Mesendoderm (in vitro differentiated cells): ENCODE data around the gene ACOXL.

Experiments
- DNase-seq: peaks from one replicate; pipeline ENCODE4 v3.0.0; 2013
- H2AK5ac ChIP-seq: 2 replicates; pipeline ENCODE4 v1.6.1; 2013; ENCODE audit warnings: low read length, inconsistent platforms
- H2BK120ac ChIP-seq: 2 replicates; pipeline ENCODE4 v1.6.1; 2013; ENCODE audit warnings: low read depth, mild to moderate bottlenecking, low read length, moderate library complexity, mixed read lengths
- H2BK15ac ChIP-seq: replicated peaks from 2 replicates; pipeline ENCODE4 v1.6.1; 2013; ENCODE audit warnings: low read depth, mild to moderate bottlenecking, moderate library complexity
- H2BK5ac ChIP-seq: 2 replicates; pipeline ENCODE4 v1.6.1; 2013; ENCODE audit warnings: low read length, inconsistent platforms
- H3K18ac ChIP-seq: 2 replicates; pipeline ENCODE4 v1.6.1; 2013; ENCODE audit warnings: mild to moderate bottlenecking, low read length, mixed read lengths
- H3K23ac ChIP-seq: one replicate; pipeline ENCODE4 v1.6.1; 2013; ENCODE audit warnings: low read length
- H3K27ac ChIP-seq: 2 replicates; pipeline ENCODE4 v1.5.1; 2013; ENCODE audit warnings: low read depth, mild to moderate bottlenecking, inconsistent platforms, low read length, moderate library complexity
- H3K27me3 ChIP-seq: 2 replicates; pipeline ENCODE4 v1.6.1; 2013; ENCODE audit warnings: low read length, control low read depth, mild to moderate bottlenecking, inconsistent platforms; ENCODE audit not compliant: insufficient read depth, poor library complexity
- H3K36me3 ChIP-seq: 2 replicates; pipeline ENCODE4 v1.6.1; 2013; ENCODE audit warnings: low read length, inconsistent platforms; ENCODE audit not compliant: control insufficient read depth, insufficient read depth
- H3K4ac ChIP-seq: one replicate; pipeline ENCODE4 v1.6.1; 2013; ENCODE audit warnings: low read depth, mild to moderate bottlenecking, low read length, moderate library complexity
- H3K4me1 ChIP-seq: 2 replicates; pipeline ENCODE4 v1.6.1; 2013; ENCODE audit warnings: low read depth, low read length, inconsistent platforms; ENCODE audit not compliant: control insufficient read depth
- H3K4me2 ChIP-seq: 2 replicates; pipeline ENCODE4 v1.6.1; 2013; ENCODE audit warnings: low read length
- H3K4me3 ChIP-seq: 2 replicates; pipeline ENCODE4 v1.5.1; 2013; ENCODE audit warnings: mild to moderate bottlenecking, low read length
- H3K56ac ChIP-seq: one replicate; pipeline ENCODE4 v1.6.1; 2013; ENCODE audit warnings: low read length
- H3K79me1 ChIP-seq: 2 replicates; pipeline ENCODE4 v1.6.1; 2013; ENCODE audit warnings: low read length, inconsistent platforms
- H3K79me2 ChIP-seq: 2 replicates; pipeline ENCODE4 v1.6.1; 2013; ENCODE audit warnings: mild to moderate bottlenecking, low read length; ENCODE audit not compliant: control insufficient read depth, insufficient read depth
- H3K9ac ChIP-seq: 2 replicates; pipeline ENCODE4 v1.6.1; 2013; ENCODE audit warnings: low read length, inconsistent platforms
- H4K5ac ChIP-seq: one replicate; pipeline ENCODE4 v1.6.1; 2013; ENCODE audit warnings: low read length
- H4K8ac ChIP-seq: one replicate; pipeline ENCODE4 v1.6.1; 2013; ENCODE audit warnings: low read depth, mild to moderate bottlenecking, control low read depth, low read length, moderate library complexity
- WGBS: extraction: QIAGEN DNeasy Blood & Tissue Kit; methylation state at CpG from one replicate; pipeline ENCODE4 v1.1.7; 2013; ENCODE audit warnings: low lambda C conversion rate, missing lambda C conversion rate; ENCODE audit not compliant: insufficient coverage; ENCODE audit errors: extremely low coverage; 5-methylcytosine and 5-hydroxymethylcytosine counted together

The ACOXL gene

GRCh38 chr2:110717734-110718133 lies 14.6 kb upstream of the ACOXL start:
- Histone ChIP-seq H3K79me2 (no peaks in the 10 kb centered on the region), H3K4ac (no peak overlapping the region), H3K18ac (no peak overlapping the region), H3K4me3 (no peak overlapping the region), H2AK5ac (no peak overlapping the region), H3K27me3 (no peaks in the 10 kb centered on the region), H3K9ac (no peak overlapping the region), H3K4me2 (no peak overlapping the region), H3K4me1 (no peaks in the 10 kb centered on the region), H3K36me3 (no peaks in the 10 kb centered on the region), H2BK120ac (no peak overlapping the region), H2BK5ac (no peak overlapping the region), H3K23ac (no peak overlapping the region), H4K5ac (no peak overlapping the region), H4K8ac (no peak overlapping the region), H3K56ac (no peak overlapping the region), H3K79me1 (no peaks in the 10 kb centered on the region), H2BK15ac (no peak overlapping the region), H3K27ac (no peak overlapping the region)
- no peak for DNase-seq
- WGBS, result no CpG with 5 or more reads among the region's 4 CpGs

GRCh38 chr2:110718382-110718781 lies 14.0 kb upstream of the ACOXL start:
- no peak overlapping the region for H3K9ac ChIP-seq
- H2BK5ac ChIP-seq, result no peak overlapping the region
- no CpG with 5 or more reads among the region's 2 CpGs for WGBS
- no peaks in the 10 kb centered on the region for H3K27me3 ChIP-seq
- no peak overlapping the region for H4K5ac ChIP-seq
- no peak overlapping the region for H3K4me3 ChIP-seq
- no peaks in the 10 kb centered on the region for H3K79me2 ChIP-seq
- H3K36me3 ChIP-seq, result no peaks in the 10 kb centered on the region
- H2BK15ac ChIP-seq, result no peak overlapping the region
- no peak overlapping the region for H3K18ac ChIP-seq
- no peak overlapping the region for H2BK120ac ChIP-seq
- no peak overlapping the region for H3K4ac ChIP-seq
- no peaks in the 10 kb centered on the region for H3K4me1 ChIP-seq
- no peak overlapping the region for H2AK5ac ChIP-seq
- no peak overlapping the region for H3K23ac ChIP-seq
- H4K8ac ChIP-seq, result no peak overlapping the region
- no peak overlapping the region for H3K56ac ChIP-seq
- no peak overlapping the region for H3K4me2 ChIP-seq
- no peaks in the 10 kb centered on the region for H3K79me1 ChIP-seq
- DNase-seq, result no peak
- H3K27ac ChIP-seq, result no peak overlapping the region

DNA sequence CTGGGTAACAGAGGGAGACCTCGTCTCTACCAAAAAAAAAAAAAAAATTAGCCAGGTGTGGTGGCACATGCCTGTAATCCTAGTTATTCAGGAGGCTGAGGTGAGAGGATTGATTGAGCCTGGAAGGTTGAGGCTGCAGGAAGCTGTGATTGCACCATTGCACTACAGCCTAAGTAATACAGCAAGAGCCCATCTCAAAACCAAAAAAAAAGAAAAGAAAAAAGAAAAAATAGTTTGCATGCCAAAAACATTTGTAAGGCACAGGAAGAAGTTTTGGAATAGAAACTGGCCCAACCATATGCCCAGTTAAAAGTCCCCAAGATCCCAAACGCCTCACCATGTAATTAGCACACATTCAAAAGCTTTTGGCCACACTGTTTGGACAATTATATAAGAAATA lies 13.4 kb upstream of the ACOXL start:
- Histone ChIP-seq H2BK15ac (no peak overlapping the region), H2BK5ac (no peak overlapping the region), H3K56ac (no peak overlapping the region), H3K9ac (no peak overlapping the region), H2AK5ac (no peak overlapping the region), H3K4me2 (no peak overlapping the region), H3K18ac (no peak overlapping the region), H3K4me3 (no peak overlapping the region), H4K5ac (no peak overlapping the region), H3K27me3 (no peaks in the 10 kb centered on the region), H3K4ac (no peak overlapping the region), H3K79me1 (no peaks in the 10 kb centered on the region), H3K79me2 (no peaks in the 10 kb centered on the region), H3K4me1 (no peaks in the 10 kb centered on the region), H4K8ac (no peak overlapping the region), H3K36me3 (no peaks in the 10 kb centered on the region), H3K27ac (no peak overlapping the region), H2BK120ac (no peak overlapping the region), H3K23ac (no peak overlapping the region)
- no CpG with 5 or more reads among the region's 2 CpGs for WGBS
- DNase-seq, result no peak

GRCh38 chr2:110720547-110720946 lies 11.8 kb upstream of the ACOXL start:
- H4K5ac ChIP-seq, result no peak overlapping the region

DNA sequence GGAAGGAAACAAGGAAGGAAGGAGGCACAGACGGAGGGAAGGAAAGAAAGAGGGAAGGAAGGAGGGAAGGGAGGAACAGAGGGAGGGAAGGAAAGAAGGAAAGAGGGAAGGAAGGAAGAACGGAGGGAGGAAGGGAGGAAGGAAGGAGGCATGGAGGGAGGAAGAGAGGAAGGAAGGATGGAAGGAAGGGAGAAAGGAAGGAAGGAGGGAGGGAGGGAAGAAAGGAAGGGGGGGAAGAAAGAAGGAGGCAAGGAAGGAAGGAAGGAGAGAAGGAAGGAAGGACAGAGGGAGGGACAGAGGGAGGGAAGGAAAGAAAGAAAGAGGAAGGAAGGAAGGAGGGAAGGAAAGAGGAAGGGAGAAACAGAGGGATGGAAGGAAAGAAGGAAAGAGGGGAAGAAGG lies 7.6 kb upstream of the ACOXL start:
- H3K4me1 ChIP-seq, result no peaks in the 10 kb centered on the region
- no peak overlapping the region for H3K4me2 ChIP-seq
- no CpG with 5 or more reads among the region's 2 CpGs for WGBS

More at GRCh38 chr2:110720547-110720946, 11.8 kb upstream of the ACOXL start:
- Histone ChIP-seq H2BK15ac (no peak overlapping the region), H3K9ac (no peak overlapping the region), H2BK120ac (no peak overlapping the region), H3K27me3 (no peaks in the 10 kb centered on the region), H3K36me3 (no peaks in the 10 kb centered on the region), H3K79me2 (no peaks in the 10 kb centered on the region), H3K4me1 (no peaks in the 10 kb centered on the region), H3K56ac (no peak overlapping the region), H4K8ac (no peak overlapping the region), H3K27ac (no peak overlapping the region), H3K4me3 (no peak overlapping the region), H3K23ac (no peak overlapping the region), H2BK5ac (no peak overlapping the region), H3K4ac (no peak overlapping the region), H3K18ac (no peak overlapping the region), H2AK5ac (no peak overlapping the region), H3K79me1 (no peaks in the 10 kb centered on the region), H3K4me2 (no peak overlapping the region)
- DNase-seq, result no peak
- no CpG with 5 or more reads among the region's 5 CpGs for WGBS

DNA sequence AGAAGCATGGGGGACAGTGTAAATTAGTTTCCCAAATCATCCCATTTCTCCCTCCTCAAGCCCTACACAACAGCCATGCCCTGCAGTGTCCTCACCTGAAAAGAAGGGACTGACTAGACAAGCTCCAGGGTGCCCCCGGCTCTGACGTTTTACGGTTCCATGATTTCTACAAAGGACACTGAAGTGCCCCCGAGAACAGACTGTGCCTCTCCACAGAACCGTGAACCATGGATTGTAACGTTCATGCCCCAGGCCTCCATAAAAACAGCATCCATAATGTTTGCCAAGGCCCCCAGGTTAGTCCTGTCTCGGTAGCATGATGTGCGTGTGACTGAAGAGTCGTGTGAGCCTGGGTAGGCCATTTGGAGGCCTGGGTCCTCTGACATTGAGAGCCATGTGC lies 7.0 kb upstream of the ACOXL start:
- Histone ChIP-seq H3K79me2 (no peaks in the 10 kb centered on the region), H3K27me3 (no peaks in the 10 kb centered on the region), H4K5ac (no peak overlapping the region)

More for the DNA sequence above, 7.6 kb upstream of the ACOXL start:
- Histone ChIP-seq H4K8ac (no peak overlapping the region), H3K56ac (no peak overlapping the region), H3K4ac (no peak overlapping the region), H3K79me2 (no peaks in the 10 kb centered on the region), H3K23ac (no peak overlapping the region), H3K27me3 (no peaks in the 10 kb centered on the region), H2BK15ac (no peak overlapping the region), H3K27ac (no peak overlapping the region), H3K36me3 (no peaks in the 10 kb centered on the region), H2AK5ac (no peak overlapping the region), H3K4me3 (no peak overlapping the region), H2BK5ac (no peak overlapping the region), H4K5ac (no peak overlapping the region), H3K18ac (no peak overlapping the region), H3K9ac (no peak overlapping the region), H3K79me1 (no peaks in the 10 kb centered on the region), H2BK120ac (no peak overlapping the region)
- DNase-seq, result no peak

More for the DNA sequence above, 7.0 kb upstream of the ACOXL start:
- Histone ChIP-seq H3K18ac (no peak overlapping the region), H2BK15ac (no peak overlapping the region), H2AK5ac (no peak overlapping the region), H3K36me3 (no peaks in the 10 kb centered on the region), H3K56ac (no peak overlapping the region), H3K4me1 (no peaks in the 10 kb centered on the region), H2BK120ac (no peak overlapping the region), H3K4ac (no peak overlapping the region), H3K79me1 (no peaks in the 10 kb centered on the region), H3K27ac (no peak overlapping the region), H3K9ac (no peak overlapping the region), H3K23ac (no peak overlapping the region), H4K8ac (no peak overlapping the region), H3K4me3 (no peak overlapping the region), H2BK5ac (no peak overlapping the region), H3K4me2 (no peak overlapping the region)
- no CpG with 5 or more reads among the region's 9 CpGs for WGBS
- DNase-seq, result no peak
